A549 treated with dexamethasone at 1 μM for 4 hours (cell line): ENCODE data around the gene RASL10A. TPM values are rescaled to one million over a fixed set of nuclear protein-coding genes. Genes with fewer than 3 reads are reported as not detected.

ENCODE experiments used
- total RNA-seq: library from RNA; stranded (reverse); fragments of 200-300 nt; extraction: Qiagen RNA extraction; gene quantifications from 5 replicates; pipeline ENCODE4 v1.2.3, GENCODE V29; 2022

RASL10A gene, protein sequence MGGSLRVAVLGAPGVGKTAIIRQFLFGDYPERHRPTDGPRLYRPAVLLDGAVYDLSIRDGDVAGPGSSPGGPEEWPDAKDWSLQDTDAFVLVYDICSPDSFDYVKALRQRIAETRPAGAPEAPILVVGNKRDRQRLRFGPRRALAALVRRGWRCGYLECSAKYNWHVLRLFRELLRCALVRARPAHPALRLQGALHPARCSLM
- 0.11 to 0.25 TPM (median 0.19 TPM) in 5 replicates for total RNA-seq

DNA sequence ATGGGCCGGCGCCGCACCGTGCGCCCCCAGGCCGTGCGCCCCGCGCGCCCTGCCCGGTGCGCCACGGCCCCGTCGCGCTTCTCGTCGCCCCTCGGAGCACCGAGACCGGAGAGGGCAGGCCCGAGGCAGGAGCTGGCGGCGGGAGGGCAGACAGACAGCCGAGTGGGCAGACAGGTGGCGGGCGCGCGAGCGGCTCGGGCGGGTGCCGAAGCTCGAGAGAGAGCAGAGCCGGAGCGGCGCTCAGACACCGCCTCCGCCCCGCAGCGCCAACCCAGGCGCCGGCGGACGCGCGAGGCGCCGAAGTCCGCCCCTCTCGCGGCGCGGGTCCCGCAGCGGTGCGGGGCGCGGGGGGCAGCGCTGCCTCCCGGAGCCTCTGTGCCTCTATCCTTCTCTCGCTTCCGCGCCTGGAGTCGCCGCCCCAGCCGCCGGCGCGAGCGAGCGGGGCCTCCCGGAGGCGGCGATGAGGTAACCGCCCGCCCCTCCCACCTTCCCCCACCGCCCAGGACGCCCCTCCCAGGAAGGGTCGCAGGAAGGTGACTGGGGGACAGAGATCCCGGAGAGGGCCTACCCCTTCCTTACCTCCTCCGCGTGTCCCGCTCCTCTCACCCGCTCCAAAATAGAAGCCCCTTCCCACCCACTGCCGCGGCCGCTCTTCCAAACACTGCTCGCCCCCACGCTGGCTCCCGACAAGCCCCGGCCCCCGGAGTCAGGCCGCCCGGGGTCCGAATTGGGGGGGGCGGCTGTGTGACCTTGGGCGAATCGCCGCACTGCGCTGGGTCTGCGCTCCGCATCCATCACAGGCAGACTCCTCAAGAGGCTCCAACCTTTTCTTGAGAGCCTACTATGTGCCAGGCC lies at the start of gene RASL10A:
RASL10A (minus strand) TSS at position 412 of the 855 bp plus-strand sequence. CDS start 451 bp downstream, outside the sequence.

DNA sequence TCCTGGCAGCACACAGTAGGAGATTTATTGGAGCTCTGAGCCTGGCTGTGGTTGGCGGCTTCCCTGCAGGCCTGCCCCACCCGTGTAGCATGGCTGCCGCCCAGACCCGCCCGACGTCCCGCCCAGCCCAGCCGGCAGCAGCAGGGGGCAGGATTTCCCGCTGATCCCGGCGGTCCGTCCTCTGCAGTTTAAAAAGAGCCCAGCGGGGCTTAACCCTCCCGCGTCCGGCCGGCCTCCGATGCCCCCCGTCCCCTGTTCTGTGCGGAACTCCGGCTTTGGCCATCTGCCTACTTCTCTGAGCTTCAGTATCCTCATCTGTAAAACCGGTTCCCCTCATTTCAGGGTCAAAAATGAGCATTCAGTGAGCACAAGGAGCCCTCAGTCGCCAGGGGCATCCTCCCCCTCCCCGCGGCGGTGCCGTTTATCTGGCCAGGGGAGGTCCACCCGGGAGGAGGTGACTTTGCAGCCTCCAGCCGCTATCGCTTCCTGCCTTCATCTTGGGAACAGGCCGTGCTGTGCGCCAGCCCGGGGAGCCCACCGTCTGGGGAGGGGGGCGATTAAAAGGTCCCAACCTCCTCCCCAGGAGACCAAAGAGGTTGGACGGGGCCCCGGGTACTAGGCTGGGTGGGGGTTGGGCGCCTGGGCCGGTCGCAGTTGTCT lies 9.2 kb downstream of the RASL10A start, which contains the start of gene GAS2L1:
GAS2L1 (plus strand) TSS at position 476 of the 660 bp plus-strand sequence. CDS start 1,456 bp downstream, outside the sequence.

DNA sequence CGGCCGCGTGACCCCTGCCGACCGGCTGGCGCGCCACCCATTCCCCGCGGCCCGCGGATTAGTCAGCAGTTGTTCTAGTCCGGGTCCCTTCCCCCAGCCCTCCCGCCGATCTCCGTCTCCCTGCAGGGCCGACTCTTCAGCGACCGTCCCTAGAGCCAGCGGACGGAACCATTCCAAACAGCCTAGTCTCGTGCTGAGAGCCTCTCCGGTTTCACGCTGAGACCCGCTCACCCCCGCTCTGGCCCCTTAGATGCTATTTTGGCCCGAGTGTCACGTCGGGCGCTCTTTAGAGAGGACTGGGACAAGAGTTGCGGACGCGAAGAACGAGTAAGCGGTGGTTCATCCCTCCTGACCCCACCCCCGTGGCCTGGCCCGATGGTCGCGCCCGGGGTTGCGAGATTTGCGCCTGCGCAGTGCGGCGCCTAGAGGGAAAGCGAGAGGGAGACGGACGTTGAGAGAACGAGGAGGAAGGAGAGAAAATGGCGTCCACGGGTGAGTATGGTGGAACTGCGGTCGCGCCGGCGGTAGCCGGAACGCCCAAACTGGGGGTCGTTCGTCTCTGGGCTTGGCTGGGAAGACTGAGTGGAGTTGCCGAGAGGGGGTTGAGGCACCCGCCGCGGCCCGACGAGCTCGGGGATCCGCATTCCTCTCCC lies 47.5 kb downstream of the RASL10A start, which contains the start of the genes EWSR1 and RHBDD3:
EWSR1 (plus strand) TSS at position 411 of the 653 bp plus-strand sequence; CDS start at position 480, 69 bp downstream.
RHBDD3 (minus strand) TSS at position 124 of the 653 bp plus-strand sequence. CDS start 2,355 bp downstream, outside the sequence.

Other genes starting within 250 kb of the RASL10A start
- gene KREMEN1, start 242.7 kb downstream of the RASL10A start, total RNA-seq, result 3.4 to 5.7 TPM (median 4.6 TPM) in 5 replicates
- gene EMID1, start 109.8 kb downstream of the RASL10A start, total RNA-seq, result 0.19 to 0.54 TPM (median 0.23 TPM) in 5 replicates
- gene RHBDD3, start 47.7 kb downstream of the RASL10A start, total RNA-seq, result 18.1 to 25.8 TPM (median 24.4 TPM) in 5 replicates
- 218 to 236 TPM (median 226 TPM) in 5 replicates for gene EWSR1, start 47.4 kb downstream of the RASL10A start, total RNA-seq
- gene GAS2L1, start 9.0 kb downstream of the RASL10A start, total RNA-seq, result 23.8 to 41.8 TPM (median 37.9 TPM) in 5 replicates
- gene AP1B1, start 72.9 kb upstream of the RASL10A start, total RNA-seq, result 20.9 to 30.4 TPM (median 30.0 TPM) in 5 replicates
- gene RFPL1, start 122.9 kb upstream of the RASL10A start, total RNA-seq, result not detected in 5 replicates
- gene NEFH, start 164.5 kb upstream of the RASL10A start, total RNA-seq, result 0.07 to 0.17 TPM (median 0.12 TPM) in 5 replicates
- gene THOC5, start 238.1 kb upstream of the RASL10A start, total RNA-seq, result 29.2 to 32.5 TPM (median 30.5 TPM) in 5 replicates